NCI-H748 treated with DMSO at 0.1 percent for 48 hours (cell line): Measurements from ENCODE around the gene IVD.
A peak's percentile ranks its signal among the peaks of the same experiment; 100 is the strongest.

ENCODE experiments used
- DNase-seq: peaks from one replicate; lab custom pipeline; 2025; lab: John Stamatoyannopoulos, UW

Gene IVD

GRCh38 chr15:40414816-40415215 lies 9.2 kb downstream of the IVD start:
- no peak for DNase-seq

GRCh38 chr15:40415226-40415625 lies 9.6 kb downstream of the IVD start:
- no peak for DNase-seq

- no peak for DNase-seq
These were observed 10.5 kb downstream of the IVD start for GRCh38 chr15:40416056-40416455.

- no peak for DNase-seq
These were observed 12.5 kb downstream of the IVD start for GRCh38 chr15:40418126-40418525.

- DNase-seq, result no peak
These were observed 14.6 kb downstream of the IVD start for GRCh38 chr15:40420071-40420713.

GRCh38 chr15:40420793-40421192 lies 15.2 kb downstream of the IVD start:
- no peak for DNase-seq

- DNase-seq, result peak; percentile 5
These were observed 15.9 kb downstream of the IVD start for GRCh38 chr15:40421246-40422157.

- no peak for DNase-seq
These were observed 19.0 kb downstream of the IVD start for GRCh38 chr15:40424483-40425115.

GRCh38 chr15:40425681-40426080 lies 20.1 kb downstream of the IVD start:
- DNase-seq, result no peak

- DNase-seq, result no peak
These were observed 21.6 kb downstream of the IVD start for GRCh38 chr15:40427188-40427587.

GRCh38 chr15:40428185-40428584 lies 22.6 kb downstream of the IVD start:
- no peak for DNase-seq

- no peak for DNase-seq
These were observed 23.6 kb downstream of the IVD start for GRCh38 chr15:40429068-40429710.

GRCh38 chr15:40430271-40430805 lies 24.7 kb downstream of the IVD start:
- DNase-seq, result no peak

- no peak for DNase-seq
These were observed 29.6 kb downstream of the IVD start for GRCh38 chr15:40435023-40435709.

- no peak for DNase-seq
These were observed 30.1 kb downstream of the IVD start for GRCh38 chr15:40435710-40436089.

- no peak for DNase-seq
These were observed 30.7 kb downstream of the IVD start for GRCh38 chr15:40436116-40436891.

- DNase-seq, result no peak
These were observed 31.5 kb downstream of the IVD start for GRCh38 chr15:40436892-40437751.

- DNase-seq, result no peak
These were observed 32.4 kb downstream of the IVD start for GRCh38 chr15:40437752-40438687.

GRCh38 chr15:40438712-40439111 lies 33.1 kb downstream of the IVD start:
- DNase-seq, result no peak
